HepG2 (cell line): Measurements from ENCODE around the gene PBX2. TPM values are rescaled to one million over a fixed set of nuclear protein-coding genes. Genes with fewer than 3 reads are reported as not detected.

Source experiments
- ARNT ChIP-seq: fragments of 450-650 bp; IDR thresholded peaks from 2 replicates; pipeline ENCODE4 v1.6.1; 2017
- ARNT2 ChIP-seq: sonication (generic); formaldehyde crosslinking; IDR thresholded peaks from 2 replicates; pipeline ENCODE4 v1.8.0; 2022; ENCODE audit warnings: mild to moderate bottlenecking, low read depth, missing genetic modification reagents, moderate library complexity
- CBX5 ChIP-seq: sonication (generic); formaldehyde crosslinking; IDR thresholded peaks from 2 replicates; pipeline ENCODE4 v1.4.0; 2020; ENCODE audit warnings: missing genetic modification reagents, borderline replicate concordance
- FOSL2 ChIP-seq: sonication (generic); formaldehyde crosslinking; IDR thresholded peaks from 2 replicates; pipeline ENCODE4 v1.4.0; 2020; ENCODE audit warnings: missing genetic modification reagents
- GLI4 ChIP-seq: sonication (generic); formaldehyde crosslinking; IDR thresholded peaks from 2 replicates; pipeline ENCODE4 v1.5.1; 2020; ENCODE audit warnings: missing genetic modification reagents, mild to moderate bottlenecking, moderate library complexity, borderline replicate concordance
- HNRNPH1 ChIP-seq: fragments of 200-400 bp; formaldehyde crosslinking; optimal IDR thresholded peaks from 2 replicates; pipeline ENCODE3; 2017; ENCODE audit warnings: mild to moderate bottlenecking, low read depth, low read length
- IRF2 ChIP-seq: IDR thresholded peaks from 2 replicates; pipeline ENCODE4 v1.6.1; 2018; ENCODE audit warnings: missing genetic modification reagents, missing compliant biosample characterization
- JUNB ChIP-seq: sonication (generic); formaldehyde crosslinking; IDR thresholded peaks from 2 replicates; pipeline ENCODE4 v1.8.0; 2022; ENCODE audit warnings: missing genetic modification reagents, mild to moderate bottlenecking, borderline replicate concordance
- KDM1A ChIP-seq: IDR thresholded peaks from 2 replicates; pipeline ENCODE4 v1.6.1; 2016; ENCODE audit warnings: missing compliant biosample characterization
- MATR3 ChIP-seq: sonication (generic); formaldehyde crosslinking; IDR thresholded peaks from 2 replicates; pipeline ENCODE4 v1.4.0; 2020; ENCODE audit warnings: missing genetic modification reagents
- RCOR2 ChIP-seq: IDR thresholded peaks from 2 replicates; pipeline ENCODE4 v1.6.1; 2016; ENCODE audit warnings: missing biosample characterization, missing genetic modification reagents
- RFX5 ChIP-seq: IDR thresholded peaks from 2 replicates; pipeline ENCODE4 v1.6.1; 2011; ENCODE audit warnings: low read depth, low read length, improper control_type of control experiment
- SAFB2 ChIP-seq: sonication (generic); formaldehyde crosslinking; IDR thresholded peaks from 2 replicates; pipeline ENCODE4 v1.5.1; 2020; ENCODE audit warnings: missing genetic modification reagents, low read depth, mild to moderate bottlenecking, borderline replicate concordance
- STAG1 ChIP-seq: sonication (generic); formaldehyde crosslinking; IDR thresholded peaks from 2 replicates; pipeline ENCODE4 v1.4.0; 2020; ENCODE audit warnings: missing genetic modification reagents
- ZBTB8A ChIP-seq: sonication (generic); formaldehyde crosslinking; IDR thresholded peaks from 2 replicates; pipeline ENCODE4 v1.4.0; 2020; ENCODE audit warnings: mild to moderate bottlenecking, low read depth, missing genetic modification reagents, borderline replicate concordance
- ZFP1 ChIP-seq: IDR thresholded peaks from 2 replicates; pipeline ENCODE4 v1.6.1; 2016
- ZNF12 ChIP-seq: sonication (generic); formaldehyde crosslinking; IDR thresholded peaks from 2 replicates; pipeline ENCODE4 v1.5.0; 2020; ENCODE audit warnings: missing genetic modification reagents
- ZNF124 ChIP-seq: sonication (generic); formaldehyde crosslinking; IDR thresholded peaks from 2 replicates; pipeline ENCODE4 v1.4.0; 2020; ENCODE audit warnings: missing genetic modification reagents
- ZNF792 ChIP-seq: IDR thresholded peaks from 2 replicates; pipeline ENCODE4 v1.6.1; 2016
- polyA plus RNA-seq, 8 experiments: library from polyadenylated mRNA; depleted of rRNA in 3 of 8; stranded (reverse) in 7 of 8; unstranded in 1 of 8; fragments of >200 nt; fragmentation: Illumina TruSeq in 4 of 8; extraction: Trizol in 4 of 8; gene quantifications; 2 replicates each; pipeline versions ENCODE4 v1.2.1 to v1.2.3, GENCODE V29; 2011 to 2016; ENCODE audit warnings: low read depth in 4 of 8, missing spikeins in 1 of 8, mixed read lengths in 1 of 8; ENCODE audit not compliant: insufficient read depth in 1 of 8
- total RNA-seq, 5 experiments: library from RNA; depleted of rRNA; stranded (reverse); fragments of >200 nt; fragmentation: Illumina TruSeq; extraction: Trizol; gene quantifications; 2 replicates each; pipeline ENCODE4 v1.2.3, GENCODE V29; 2016; ENCODE audit warnings: low read depth in 1 of 5
- TF ChIP-seq, protein P1 (sequence below): IDR thresholded peaks from 2 replicates; pipeline ENCODE4 v1.6.1; 2016; ENCODE audit warnings: missing compliant biosample characterization, missing genetic modification reagents, borderline replicate concordance
- TF ChIP-seq, protein P2 (sequence below): sonication (generic); formaldehyde crosslinking; IDR thresholded peaks from 2 replicates; pipeline ENCODE4 v1.9.0; 2021; ENCODE audit warnings: missing genetic modification reagents, borderline replicate concordance
- TF ChIP-seq, protein P3 (sequence below): IDR thresholded peaks from 2 replicates; pipeline ENCODE4 v1.6.1; 2012; ENCODE audit warnings: low read depth, low read length, improper control_type of control experiment
- TF ChIP-seq, protein P4 (sequence below): sonication (generic); formaldehyde crosslinking; conservative IDR thresholded peaks from 2 replicates; pipeline ENCODE4 v1.4.0; 2020; ENCODE audit warnings: missing genetic modification reagents
- TF ChIP-seq, protein P5 (sequence below): sonication (generic); formaldehyde crosslinking; IDR thresholded peaks from 2 replicates; pipeline ENCODE4 v1.8.1; 2023; ENCODE audit warnings: mild to moderate bottlenecking, missing genetic modification reagents

Gene PBX2
- total and polyA plus RNA-seq, 2 of the 13 experiments (the other 11 are each of a cell fraction or from before 2014, with no cell fraction given), result 42.3 to 77.8 TPM

DNA sequence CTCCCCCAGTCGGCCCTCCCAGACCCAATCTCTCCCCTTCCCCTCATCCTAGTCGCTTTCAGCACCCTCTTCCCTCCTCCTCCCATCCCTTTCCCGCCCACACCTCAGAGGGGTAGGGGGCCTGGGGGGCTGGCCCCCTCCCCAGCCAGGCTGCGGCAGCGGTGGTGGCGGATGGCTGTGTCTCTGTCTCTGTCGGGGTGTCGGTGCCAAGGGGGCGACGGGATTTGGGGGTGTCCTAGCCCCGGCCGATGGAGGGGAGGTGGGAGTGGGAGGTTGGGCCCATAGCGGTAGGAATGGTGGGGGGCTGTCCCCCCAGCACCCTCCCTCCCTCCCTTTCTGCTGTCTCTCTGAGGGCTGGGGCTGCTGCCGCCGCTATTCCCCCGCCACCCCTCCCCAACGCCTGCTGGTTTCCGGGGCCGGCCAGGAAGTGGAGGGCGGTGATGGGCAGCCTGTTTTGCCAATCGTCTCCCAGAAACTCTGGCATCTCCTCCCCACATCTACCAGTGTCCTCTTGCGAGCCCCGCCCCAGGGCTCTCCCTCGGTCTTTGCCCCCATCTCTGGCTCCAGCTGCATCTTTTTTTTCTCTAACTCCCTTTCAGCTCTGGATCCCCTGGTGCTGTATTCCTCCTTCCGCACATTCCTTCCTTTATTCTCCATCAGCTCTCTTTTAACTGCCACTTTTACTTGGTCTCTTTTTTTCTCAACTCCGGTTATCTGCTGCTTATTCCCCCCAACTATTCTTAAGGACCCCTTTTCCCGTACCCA is 14.1 kb downstream of the PBX2 start, which contains the start of gene AGPAT1 (continued):
- TF ChIP-seq ZFP1 (CRISPR knock-in tag) (peak; percentile 24; the same call in 1 of the 2 replicates), ZBTB8A (no peak), ZNF792 (no peak), ZNF12 (CRISPR knock-in tag) (no peak), GLI4 (CRISPR knock-in tag) (peak; percentile 23; the same call in 1 of the 2 replicates), KDM1A (CRISPR knock-in tag) (no peak), CBX5 (CRISPR knock-in tag) (no peak), ZNF124 (CRISPR knock-in tag) (0 out of 2 replicates have a peak, but pooled peaks have one; percentile 8), ARNT (no peak), MATR3 (CRISPR knock-in tag) (no peak), FOSL2 (CRISPR knock-in tag) (0 out of 2 replicates have a peak, but pooled peaks have one; percentile 8), STAG1 (CRISPR knock-in tag) (no peak), JUNB (no peak), RCOR2 (CRISPR knock-in tag) (no peak), RFX5 (no peak), SAFB2 (CRISPR knock-in tag) (peak; percentile 56; the same call in 1 of the 2 replicates), IRF2 (CRISPR knock-in tag) (peak; percentile 16; the same call in 1 of the 2 replicates), HNRNPH1 (peak; percentile 70), ARNT2 (CRISPR knock-in tag) (peak; percentile 81)
- TF ChIP-seq, protein P1, sequence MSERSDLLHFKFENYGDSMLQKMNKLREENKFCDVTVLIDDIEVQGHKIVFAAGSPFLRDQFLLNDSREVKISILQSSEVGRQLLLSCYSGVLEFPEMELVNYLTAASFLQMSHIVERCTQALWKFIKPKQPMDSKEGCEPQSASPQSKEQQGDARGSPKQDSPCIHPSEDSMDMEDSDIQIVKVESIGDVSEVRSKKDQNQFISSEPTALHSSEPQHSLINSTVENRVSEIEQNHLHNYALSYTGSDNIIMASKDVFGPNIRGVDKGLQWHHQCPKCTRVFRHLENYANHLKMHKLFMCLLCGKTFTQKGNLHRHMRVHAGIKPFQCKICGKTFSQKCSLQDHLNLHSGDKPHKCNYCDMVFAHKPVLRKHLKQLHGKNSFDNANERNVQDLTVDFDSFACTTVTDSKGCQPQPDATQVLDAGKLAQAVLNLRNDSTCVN (CRISPR knock-in tag), result peak; percentile 59; the same call in 1 of the 2 replicates
- TF ChIP-seq, protein P2, sequence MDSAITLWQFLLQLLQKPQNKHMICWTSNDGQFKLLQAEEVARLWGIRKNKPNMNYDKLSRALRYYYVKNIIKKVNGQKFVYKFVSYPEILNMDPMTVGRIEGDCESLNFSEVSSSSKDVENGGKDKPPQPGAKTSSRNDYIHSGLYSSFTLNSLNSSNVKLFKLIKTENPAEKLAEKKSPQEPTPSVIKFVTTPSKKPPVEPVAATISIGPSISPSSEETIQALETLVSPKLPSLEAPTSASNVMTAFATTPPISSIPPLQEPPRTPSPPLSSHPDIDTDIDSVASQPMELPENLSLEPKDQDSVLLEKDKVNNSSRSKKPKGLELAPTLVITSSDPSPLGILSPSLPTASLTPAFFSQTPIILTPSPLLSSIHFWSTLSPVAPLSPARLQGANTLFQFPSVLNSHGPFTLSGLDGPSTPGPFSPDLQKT (CRISPR knock-in tag), result no peak
- TF ChIP-seq, protein P3, sequence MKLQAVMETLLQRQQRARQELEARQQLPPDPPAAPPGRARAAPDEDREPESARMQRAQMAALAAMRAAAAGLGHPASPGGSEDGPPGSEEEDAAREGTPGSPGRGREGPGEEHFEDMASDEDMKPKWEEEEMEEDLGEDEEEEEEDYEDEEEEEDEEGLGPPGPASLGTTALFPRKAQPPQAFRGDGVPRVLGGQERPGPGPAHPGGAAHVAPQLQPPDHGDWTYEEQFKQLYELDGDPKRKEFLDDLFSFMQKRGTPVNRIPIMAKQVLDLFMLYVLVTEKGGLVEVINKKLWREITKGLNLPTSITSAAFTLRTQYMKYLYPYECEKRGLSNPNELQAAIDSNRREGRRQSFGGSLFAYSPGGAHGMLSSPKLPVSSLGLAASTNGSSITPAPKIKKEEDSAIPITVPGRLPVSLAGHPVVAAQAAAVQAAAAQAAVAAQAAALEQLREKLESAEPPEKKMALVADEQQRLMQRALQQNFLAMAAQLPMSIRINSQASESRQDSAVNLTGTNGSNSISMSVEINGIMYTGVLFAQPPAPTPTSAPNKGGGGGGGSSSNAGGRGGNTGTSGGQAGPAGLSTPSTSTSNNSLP, result no peak
- TF ChIP-seq, protein P4, sequence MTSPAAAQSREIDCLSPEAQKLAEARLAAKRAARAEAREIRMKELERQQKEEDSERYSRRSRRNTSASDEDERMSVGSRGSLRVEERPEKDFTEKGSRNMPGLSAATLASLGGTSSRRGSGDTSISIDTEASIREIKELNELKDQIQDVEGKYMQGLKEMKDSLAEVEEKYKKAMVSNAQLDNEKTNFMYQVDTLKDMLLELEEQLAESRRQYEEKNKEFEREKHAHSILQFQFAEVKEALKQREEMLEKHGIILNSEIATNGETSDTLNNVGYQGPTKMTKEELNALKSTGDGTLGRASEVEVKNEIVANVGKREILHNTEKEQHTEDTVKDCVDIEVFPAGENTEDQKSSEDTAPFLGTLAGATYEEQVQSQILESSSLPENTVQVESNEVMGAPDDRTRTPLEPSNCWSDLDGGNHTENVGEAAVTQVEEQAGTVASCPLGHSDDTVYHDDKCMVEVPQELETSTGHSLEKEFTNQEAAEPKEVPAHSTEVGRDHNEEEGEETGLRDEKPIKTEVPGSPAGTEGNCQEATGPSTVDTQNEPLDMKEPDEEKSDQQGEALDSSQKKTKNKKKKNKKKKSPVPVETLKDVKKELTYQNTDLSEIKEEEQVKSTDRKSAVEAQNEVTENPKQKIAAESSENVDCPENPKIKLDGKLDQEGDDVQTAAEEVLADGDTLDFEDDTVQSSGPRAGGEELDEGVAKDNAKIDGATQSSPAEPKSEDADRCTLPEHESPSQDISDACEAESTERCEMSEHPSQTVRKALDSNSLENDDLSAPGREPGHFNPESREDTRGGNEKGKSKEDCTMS (CRISPR knock-in tag), result no peak
- TF ChIP-seq, protein P5, sequence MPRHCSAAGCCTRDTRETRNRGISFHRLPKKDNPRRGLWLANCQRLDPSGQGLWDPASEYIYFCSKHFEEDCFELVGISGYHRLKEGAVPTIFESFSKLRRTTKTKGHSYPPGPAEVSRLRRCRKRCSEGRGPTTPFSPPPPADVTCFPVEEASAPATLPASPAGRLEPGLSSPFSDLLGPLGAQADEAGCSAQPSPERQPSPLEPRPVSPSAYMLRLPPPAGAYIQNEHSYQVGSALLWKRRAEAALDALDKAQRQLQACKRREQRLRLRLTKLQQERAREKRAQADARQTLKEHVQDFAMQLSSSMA, result no peak
